VCaP (cell line): ENCODE measurements around the gene NSUN2.

Source experiments
- H3K27ac ChIP-seq: fragments of 450-650 bp; 2 replicates; pipeline ENCODE4 v1.5.1; 2017
- CTCF ChIP-seq: fragments of 450-650 bp; conservative IDR thresholded peaks from 2 replicates; pipeline ENCODE4 v1.5.1; 2017; ENCODE audit warnings: mild to moderate bottlenecking, moderate library complexity

The NSUN2 gene

GRCh38 chr5:6568889-6569288, 64.0 kb downstream of the NSUN2 start:
- TF ChIP-seq CTCF = no peak

GRCh38 chr5:6568383-6568782, 64.5 kb downstream of the NSUN2 start:
- no peak overlapping the region for H3K27ac ChIP-seq
- no peak for TF ChIP-seq CTCF

More at GRCh38 chr5:6568889-6569288, 64.0 kb downstream of the NSUN2 start:
- H3K27ac ChIP-seq = no peak overlapping the region

DNA sequence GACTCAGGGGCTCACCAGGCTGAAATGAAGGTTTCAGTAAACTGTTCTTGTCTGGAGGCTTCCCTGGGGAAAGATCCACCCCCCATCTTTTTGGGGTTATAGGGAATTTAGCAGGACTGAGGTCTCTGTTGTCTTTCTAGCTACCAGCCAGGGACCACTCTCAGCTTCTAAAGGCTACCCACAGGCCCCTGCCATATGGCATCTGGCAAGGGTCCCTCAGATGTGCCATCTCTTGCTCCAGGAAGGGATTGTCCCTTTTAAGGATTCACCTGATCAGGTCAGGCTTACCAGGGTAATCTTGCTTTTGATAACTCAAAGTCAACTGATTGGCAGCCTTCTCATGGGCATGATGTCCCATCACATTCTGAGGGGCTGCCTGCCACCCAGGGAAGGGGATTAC, 65.0 kb downstream of the NSUN2 start:
- H3K27ac ChIP-seq = no peak overlapping the region
- no peak for TF ChIP-seq CTCF

DNA sequence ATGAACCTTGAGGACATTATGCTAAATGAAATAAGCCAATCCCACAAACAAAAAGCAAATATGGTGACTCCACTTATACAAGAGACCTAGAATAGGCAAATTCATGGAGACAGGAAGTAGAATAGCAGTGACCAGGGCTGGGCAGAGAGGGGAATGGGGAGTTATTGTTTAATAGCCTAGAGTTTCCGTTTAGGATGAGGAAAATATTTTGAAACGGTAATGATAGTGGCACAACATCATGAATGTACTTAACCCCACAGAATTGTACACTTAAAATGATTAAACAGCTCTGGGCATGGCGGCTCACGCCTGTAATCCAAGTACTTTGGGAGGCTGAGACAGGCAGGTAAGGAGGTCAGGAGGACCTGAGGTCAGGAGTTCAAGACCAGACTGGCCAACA, 65.8 kb downstream of the NSUN2 start:
- H3K27ac ChIP-seq = no peak overlapping the region
- no peak for TF ChIP-seq CTCF

DNA sequence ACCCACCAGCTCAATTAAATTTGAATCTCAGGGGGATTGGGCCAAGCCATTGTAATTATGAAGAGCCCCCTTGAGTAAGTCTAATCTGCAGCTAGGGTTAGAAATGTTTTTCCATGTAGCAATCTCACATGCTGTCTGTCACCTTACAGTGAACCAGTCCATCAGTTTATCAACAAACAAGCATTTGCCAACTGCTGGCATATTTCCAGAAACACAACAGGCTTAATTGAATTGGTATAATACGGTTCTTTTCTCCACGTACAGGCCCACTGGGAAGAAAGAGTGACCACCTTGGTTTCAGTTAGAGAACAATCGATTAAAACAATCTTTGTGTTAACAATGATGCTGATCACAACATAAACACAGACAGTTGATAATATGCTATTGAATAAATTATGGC, 67.4 kb downstream of the NSUN2 start:
- no peak for TF ChIP-seq CTCF
- H3K27ac ChIP-seq = no peak overlapping the region

- no peak for TF ChIP-seq CTCF
- no peak overlapping the region for H3K27ac ChIP-seq
Measured at GRCh38 chr5:6557807-6558575, 74.9 kb downstream of the NSUN2 start.

GRCh38 chr5:6556802-6557102, 76.1 kb downstream of the NSUN2 start:
- TF ChIP-seq CTCF = no peak
- H3K27ac ChIP-seq = no peak overlapping the region
